ENCODE results near the gene CDYL.

CDYL gene

DNA sequence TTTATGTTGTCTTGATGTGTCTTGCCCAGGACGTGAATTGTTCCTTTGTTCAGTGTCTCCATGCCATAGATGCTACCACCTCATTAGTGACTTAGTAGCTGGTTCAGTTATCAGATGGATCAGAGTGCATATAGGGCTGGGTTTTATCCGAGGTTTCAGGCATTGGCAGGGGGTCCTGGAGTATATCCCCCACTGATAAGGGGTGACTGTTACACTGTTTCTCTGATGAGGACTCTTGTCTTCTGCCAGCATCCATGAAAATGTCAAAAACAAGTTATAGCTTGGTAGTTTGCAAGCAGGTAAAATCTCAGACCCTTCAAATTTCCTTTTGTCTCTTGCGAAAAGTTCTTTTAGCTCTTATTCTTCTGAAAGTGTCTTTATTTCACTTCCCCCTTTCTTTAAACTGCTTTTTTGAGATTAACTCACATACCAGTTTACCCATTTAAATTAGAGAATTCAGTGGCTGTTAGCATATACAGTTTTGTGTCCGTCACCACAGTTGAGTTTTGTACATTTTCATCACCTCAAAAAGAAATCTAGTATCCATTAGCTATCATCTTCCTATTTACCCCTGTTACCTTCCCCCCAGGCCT lies 109.2 kb downstream of the CDYL start:
- no peak for DNase-seq

DNA sequence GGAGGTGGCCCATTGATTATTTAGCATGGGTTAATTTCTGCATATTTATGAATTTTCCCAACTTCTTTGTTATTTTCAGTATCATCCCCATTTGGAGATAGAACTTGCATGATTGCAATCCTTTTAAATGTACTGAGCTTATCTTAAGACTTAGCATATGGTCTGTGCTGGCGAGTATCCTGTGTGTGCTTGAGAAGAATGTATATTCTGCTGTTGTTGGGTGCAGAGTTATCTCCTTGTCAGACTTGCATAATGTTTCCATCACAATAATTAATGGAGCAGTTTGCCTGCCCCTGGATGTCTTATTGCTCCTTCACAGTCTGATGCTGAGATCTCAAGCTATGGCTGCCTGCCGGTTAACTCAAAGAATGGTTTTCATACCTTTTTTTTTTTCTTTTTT lies 112.6 kb downstream of the CDYL start:
- no peak for DNase-seq

DNA sequence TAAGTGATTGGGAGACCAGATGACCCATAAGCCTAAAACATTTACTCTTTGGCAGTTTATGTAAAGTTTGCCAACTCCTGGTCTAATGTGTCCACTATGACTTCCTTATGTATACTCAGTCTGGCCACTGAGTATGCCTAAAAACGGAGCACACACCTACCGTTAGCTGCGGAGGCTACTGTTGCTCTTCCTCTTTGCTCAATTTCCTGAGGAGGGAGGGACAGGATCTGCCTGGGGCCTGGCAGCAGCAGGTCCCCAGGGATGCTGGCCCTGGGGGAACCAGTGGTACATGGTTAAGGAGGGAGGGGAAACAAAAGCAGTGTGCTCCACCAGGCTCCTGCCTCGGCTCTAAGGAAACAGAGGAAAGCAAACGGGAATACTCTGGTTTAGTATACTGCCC lies 113.5 kb downstream of the CDYL start:
- DNase-seq: no peak

DNA sequence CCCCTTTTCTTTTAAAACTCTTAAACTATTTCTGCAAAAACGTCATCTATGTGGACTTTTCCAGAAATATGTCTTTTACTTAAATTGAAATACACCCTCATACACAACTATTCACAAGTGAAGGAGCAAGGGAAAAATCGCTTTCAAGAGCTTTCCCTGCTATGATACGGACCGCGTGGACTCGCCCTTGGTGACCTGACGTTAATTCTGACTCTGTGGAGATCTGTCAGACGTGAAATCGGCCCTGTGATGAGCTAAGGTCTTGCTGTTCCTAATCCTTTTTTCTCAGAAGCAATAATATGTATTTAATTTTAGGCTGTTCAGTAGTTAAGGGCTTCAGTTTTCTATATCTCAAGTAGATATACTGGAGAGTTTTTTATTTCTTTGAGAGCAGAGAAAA lies 114.0 kb downstream of the CDYL start:
- DNase-seq: no peak

DNA sequence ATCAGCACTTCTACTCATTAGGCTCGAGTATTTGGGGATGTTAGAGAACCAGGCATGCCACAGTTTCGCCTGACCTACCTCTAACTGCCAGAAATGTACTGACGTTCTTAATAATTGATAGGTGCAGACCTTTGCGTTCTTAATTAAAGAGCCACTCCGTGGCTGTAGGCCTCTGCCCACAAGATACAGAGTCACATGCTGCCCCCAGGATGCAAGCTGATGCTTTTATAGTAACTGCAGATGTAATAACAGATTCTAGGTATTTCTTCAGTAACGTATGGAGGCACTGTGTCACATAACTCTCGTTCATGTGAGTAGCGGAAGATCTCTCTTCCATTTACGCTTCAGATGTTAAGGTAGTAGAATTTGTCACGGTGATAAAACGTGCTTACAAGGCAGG lies 114.4 kb downstream of the CDYL start:
- no peak for DNase-seq

DNA sequence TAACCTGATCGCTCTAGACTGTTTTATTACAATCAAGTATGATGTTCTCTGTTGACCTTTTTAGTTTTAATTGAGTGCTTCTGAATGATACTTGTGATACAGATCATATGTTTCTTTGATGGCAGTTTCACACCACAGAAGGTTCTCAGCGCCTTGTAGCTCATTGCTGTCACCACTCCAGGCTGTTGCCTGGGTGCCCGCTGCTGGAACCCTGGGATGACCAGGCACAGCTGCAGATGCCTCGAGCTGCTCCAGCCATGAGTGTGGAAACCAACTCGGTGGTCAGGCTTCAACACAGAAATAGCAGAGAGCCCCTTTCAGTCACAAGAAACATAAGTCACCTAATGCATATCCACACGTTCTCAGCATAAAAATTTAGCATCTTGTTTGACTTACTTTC lies 114.9 kb downstream of the CDYL start:
- DNase-seq: no peak

DNA sequence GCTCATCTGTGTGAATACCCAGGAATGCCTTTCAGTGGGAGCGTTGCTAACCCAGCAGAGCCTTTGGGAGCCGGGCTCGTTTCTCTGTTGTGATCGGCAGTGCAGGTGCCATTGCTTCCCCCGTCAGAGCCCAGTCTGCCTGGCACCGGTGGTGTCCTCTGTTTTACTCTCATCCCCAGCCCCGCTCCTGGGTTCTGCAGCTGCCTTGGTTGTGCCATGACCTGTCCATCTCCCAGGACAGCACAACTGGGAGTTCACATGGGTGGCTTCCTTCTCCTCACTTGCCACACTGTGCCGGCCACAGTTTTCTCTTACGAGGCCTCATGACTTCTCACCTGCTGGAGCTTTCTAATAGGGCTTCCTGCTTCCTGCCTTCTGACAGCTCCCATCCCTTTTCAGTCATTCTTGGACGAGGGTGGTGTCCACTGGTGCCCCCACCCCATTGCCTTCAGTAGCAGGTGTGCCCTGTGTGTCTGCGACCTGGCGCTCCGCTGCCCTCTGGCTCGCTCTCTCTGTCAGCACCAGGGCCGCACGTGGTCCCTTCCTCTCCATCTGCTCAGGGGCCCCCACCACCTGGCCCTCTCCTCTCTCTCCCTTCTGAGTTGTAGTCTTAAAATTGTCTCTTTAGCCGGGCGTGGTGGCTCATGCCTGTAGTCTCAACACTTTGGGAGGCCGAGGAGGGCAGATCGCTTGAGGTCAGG lies 116.7 kb downstream of the CDYL start:
- no peak for DNase-seq

DNA sequence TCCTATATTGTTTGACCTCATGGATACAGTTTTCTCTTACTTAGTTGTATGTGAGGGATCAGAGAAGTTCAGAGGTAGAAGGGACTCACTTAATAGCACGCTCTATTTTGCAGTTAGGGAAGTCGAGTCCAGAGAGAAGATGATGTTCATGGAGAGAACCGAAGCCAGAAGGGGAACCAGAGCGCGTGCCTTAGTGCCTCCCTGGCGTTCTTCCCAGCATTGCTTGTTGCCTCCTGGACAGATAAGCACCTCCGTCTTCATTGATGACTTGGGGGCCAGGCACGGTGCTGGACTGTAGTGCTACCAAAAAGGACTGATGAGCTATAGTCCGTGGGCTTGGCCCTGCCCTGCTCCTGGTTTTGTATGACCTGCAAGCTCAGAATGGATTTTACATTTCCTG lies 117.8 kb downstream of the CDYL start:
- DNase-seq: no peak

DNA sequence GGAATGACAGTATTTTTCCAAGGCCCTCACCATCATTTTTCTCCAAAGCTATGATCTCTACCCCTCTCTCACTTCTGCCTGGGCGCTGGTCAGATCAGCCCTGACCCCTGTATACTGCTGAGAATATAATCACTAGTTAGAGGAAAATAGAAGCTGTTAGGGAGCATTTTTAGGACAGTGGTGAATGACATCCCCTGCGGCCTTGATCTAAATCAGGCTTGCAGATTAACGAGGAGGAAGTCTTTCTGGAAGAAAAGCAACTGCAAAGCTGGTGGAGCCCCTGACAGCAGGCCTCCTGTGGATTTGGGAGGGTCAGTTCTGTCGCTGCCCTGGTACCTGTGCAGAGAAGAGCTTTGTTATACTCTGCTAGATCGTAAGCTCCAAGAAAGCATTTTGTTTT lies 119.8 kb downstream of the CDYL start:
- no peak for DNase-seq

DNA sequence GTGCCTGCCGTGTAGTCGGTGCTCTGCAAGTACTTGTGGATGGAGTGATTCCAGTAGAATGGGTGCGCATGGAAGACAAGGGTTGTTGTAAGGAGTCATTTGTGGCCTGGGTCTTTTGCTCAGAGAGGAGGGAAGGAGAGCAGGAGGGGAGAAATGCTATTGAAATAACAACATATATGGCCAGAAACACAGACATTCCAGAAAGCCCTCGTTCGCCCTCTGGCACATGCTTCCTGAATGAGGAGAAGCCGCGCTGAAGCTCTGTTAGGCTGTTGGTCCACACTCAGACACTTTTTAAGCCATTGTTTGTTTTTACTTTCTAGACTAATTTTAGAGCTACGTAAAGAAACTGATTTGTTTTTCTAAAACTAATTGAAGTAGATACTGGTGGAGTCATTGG lies 120.2 kb downstream of the CDYL start:
- no peak for DNase-seq

DNA sequence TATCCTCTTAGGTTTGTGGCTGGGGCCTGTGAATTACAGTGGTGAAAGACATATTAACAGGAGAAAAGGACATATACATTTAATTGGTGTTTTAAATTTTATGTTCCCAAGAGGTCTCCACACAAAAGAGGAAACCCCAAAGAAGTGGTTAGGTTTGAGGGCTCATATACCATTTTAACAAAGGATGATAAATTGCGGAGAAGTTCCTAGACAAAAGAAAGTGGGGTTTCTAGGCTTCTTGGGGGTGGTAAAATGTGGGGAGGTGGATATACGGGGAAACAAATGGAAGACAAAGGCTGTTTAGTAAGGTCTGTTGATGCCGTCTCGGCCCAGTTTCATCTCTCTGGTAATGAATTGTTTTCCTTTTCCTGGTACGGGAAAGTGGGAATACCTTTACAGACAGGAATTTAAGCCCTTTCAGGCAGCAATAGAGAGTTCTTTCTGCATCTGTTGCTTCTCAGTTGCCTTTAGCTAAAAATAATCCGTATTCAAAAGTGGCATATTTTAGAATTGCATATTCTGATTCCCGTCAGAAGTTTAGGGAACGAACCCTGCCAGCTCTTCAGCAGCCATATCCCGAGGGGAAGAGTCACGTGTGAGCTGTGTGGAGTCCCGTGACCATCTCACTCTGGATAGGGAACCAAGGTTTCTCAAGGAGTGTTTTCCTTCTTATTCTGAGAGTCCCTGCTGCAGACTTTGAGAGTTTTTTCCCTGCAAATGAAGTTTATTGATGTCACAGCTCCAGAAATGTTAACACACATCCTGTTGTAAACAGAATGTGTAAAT lies 123.2 kb downstream of the CDYL start:
- DNase-seq: no peak

DNA sequence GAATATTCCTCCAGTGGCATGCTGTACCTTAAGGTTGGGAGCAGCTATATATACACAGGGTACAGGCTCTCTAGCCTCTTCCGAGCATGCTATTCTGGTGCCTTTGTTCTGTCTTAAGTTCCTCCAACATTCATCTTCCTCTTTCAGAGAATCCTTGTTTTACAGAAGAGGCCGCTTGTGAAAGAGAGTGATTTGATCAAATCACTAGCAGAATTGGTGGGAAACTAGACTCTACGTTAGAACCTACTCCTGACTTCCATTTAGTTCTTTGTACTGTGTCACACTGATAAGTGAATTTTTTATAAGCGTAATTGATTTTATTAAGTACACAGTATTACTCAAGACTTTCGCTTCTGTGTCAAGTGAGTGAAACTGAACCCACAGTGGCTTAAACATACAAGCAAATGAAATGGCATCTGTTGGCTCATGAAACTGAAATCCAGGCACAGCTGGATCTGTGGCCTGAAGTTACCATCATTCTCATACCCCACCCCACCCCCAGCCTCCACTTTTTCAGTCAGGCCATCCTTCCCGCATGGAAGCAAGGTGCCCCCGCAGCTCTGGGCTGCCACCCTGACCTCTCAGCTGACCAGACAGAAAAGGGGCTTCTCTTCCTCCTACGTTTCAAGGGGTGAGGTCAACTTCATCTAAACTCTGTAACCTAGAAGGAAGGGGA lies 125.3 kb downstream of the CDYL start:
- no peak for DNase-seq

DNA sequence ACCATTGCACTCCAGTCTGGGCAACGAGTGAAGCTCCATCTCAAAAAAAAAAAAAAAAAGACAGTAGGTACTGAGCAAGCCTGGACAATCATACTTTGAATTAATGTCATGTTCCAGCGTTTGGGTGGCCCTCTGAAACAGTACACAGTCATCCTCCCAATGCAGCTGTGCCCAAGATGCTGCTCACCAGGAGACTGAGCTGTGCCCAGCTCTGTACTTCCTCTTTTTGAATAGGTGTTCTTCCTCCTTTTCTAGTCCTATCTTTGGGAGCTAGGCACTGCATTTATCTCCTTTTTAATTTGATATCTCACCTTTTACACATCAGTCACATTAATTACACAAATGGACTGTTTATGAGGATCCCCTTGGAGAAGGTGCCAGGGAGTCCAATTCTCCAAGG lies 126.2 kb downstream of the CDYL start:
- no peak for DNase-seq

DNA sequence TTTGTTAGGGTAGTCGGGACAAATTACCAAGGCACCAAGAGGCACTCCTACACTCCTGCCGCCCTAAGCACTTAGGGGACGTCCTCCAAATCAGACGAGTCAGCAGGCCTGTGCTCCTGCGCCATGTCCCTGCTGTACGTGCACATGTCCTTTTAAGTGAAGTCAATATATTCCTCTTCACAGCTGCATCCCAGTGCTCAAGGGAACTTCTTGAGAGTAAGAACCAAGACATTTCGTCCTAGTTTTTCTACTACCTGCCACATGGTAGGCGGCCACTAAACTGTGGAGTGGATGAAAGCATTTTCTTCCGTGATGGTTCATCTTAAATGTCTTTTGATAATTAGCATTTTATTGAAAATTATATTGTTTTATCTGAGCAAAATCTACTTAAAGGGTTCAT lies 126.9 kb downstream of the CDYL start:
- DNase-seq: no peak

DNA sequence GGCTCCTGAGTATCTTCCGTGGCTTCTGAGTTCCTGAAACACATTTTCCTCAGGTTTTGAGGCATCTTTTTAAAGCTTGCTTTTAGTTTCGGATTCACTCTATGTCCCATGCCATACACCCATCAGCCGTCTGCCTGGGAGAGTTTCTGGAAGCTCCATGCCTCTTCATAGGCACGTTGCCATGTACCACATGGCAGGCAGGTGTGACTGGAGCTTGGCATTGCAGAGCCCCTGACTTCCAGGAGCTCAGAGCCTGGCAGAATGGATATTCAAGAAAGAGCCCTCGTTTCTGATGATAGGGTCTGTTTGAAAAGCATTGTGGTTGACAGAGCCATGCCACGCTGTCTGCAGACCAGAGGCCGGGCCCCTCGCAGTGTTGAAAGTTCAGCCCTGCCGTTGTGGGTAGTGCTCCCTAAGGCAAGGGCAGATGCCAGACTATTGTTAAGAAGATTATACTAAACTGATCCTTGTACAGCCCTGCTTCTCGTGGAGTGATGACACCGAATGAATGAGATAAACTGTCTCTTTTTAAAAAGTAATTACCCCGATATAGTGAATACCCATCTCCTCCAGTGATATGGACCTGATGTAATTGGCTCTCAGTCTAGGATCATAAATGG lies 127.7 kb downstream of the CDYL start:
- DNase-seq: no peak

DNA sequence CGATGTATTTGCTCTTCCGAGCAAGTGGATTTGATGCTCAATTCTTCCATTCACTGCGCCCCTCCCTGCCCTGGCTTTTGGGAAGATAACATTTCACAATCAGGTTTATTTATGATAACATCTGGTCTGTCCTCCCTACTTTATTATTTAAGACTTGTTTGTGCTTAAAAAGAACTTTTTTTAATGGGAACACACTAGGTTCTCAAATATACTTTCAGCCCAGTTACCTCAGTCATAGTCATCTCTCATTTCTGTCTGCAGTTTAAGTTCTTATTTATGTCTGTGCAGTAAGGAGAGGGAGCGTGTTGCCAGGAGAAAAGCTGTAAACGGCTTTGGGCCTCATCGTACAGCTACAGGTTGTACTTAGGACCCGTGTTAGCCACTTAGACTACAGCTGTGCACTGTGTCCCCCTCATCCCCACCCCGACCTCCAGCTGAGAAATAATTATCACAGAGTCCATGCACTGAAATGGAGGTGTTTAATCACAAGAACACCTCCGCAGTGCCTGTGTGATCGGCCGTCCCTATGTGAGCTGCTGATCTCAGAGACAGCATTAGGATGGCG lies 128.3 kb downstream of the CDYL start:
- DNase-seq: no peak

DNA sequence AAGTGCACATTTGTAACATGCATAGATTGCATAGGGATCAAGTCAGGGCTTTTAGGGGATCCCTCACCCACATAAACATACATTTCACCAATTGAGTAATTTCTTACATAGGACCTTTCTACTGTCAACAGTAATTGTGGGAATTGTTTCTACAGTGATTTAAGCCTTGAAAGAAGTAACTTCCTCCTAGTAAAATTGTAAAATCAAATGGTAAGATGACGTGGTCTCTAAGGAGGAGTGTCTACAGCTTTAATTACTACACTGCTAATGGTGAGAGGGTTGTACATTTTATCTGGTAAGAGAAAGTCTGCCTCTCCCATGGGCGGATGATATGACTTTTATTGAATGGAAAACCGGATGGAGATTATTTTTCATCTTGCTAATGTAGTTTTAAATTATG lies 129.6 kb downstream of the CDYL start:
- no peak for DNase-seq

DNA sequence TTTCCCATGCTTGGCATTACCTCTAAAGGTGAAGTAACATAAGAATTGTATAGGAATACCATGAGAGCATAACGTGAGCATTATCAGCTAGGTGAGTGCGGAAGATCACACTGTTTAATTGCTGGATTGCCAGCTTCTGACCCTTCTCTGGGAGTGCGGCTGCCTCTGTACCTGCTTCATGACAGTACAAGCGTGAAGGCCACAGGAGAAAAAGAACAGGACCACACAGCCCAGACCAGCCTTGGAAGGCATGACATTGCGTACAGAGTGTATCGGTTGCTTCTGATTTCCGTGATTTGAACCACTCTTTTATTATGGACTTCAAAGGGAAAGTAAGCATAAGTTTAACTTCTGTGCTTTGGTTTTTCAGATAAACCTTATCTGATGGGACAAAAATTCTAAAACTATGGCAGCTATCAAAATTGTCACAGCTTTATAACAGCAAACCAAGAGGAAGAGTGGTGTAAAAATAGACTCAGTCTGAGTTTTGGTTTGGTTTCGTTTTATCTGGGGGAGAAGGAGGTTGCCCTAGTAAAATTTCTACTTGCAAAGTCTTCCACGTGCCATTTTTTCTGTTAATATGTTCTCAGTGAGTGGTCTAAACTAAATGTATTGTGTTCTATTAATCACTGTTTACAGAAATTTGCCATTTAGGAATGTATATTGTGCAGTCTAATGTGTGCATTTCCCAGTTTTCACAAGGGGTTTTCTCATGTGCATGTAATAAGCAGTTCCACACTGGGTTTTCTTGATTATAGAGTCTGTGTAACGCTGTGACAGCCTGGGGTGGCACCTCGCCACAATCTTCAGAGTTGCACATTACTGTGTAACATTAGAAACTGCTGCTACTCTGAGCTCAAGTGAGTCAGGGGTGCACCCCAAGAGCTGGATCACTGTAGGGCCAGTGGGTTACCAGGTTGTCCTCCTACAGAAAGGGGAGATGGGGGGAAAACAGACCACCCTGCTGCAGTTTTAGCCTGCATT lies 130.4 kb downstream of the CDYL start:
- DNase-seq: no peak

DNA sequence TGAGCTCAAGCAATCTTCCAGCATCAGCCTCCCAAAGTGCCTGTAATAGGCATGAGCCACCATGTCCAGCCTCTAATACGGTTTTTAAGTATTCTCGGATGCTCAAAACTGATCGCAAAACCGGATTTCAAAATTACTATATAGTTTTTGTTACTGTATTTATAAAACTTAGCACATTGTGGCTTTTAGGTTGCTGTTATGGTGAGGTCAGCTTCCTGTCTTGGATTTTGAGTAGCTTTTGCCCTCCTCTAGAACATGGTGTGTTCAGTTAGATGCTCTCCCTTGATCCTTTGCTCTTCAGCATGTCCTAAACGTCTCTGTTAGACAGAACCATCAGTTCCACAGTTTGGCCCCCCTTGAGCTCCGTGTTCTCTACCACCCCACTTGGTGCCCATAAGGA lies 131.4 kb downstream of the CDYL start:
- no peak for DNase-seq

DNA sequence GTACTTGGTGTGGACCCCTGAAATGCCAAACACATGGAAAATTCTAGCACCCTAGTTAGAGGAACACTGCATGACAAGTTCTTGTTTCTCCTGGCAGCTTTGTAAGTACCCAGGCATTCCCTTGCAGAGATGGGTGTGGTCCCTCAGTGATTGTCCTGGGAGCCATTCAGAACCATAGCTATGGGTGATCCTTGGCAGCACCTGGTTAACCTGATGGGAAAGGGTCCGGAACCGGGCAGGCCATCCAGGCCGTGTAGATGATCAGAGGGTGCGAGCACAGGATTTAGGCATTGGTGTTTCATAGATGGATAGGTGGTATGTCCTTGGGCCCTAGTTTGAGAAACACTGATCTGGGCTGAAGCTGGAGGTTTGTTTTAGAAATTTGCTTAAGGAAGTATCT lies 131.9 kb downstream of the CDYL start:
- DNase-seq: no peak

DNA sequence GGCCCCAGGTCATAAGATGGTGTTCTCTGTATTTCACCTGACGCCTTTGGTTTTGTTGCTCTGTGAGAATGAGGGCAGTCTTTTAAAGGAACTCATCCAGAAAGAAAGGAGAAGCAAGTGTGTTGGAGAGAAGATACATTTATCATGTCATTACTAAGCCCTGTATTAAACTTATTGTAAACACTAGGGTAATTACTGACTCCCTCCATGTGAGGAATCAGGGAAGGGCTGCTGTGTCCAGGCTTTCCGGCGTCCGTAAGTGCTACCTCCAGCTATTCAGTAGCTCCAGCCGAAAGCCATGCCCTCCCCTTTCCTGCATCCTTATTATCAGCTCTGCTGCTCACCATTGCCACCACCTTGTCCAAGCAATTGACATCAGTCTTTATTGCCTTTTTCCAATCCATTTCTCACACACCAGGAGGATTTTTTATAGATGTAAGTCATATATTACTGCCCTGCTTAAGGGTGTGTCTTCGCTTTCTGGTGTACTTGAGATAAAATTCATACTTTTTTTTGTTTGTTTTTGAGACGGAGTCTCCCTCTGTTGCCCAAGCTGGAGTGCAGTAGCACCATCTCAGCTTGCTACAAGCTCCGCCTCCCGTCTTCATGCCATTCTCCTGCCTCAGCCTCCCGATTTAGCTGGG lies 133.0 kb downstream of the CDYL start:
- DNase-seq: peak; percentile 39
